HG02981 (cell line): Measurements from ENCODE around the gene ORC4.

Experiments used
- ATAC-seq: cut with Tn5 transposase; IDR thresholded peaks from one replicate; pipeline ENCODE4 v1.9.1; 2021; ENCODE audit warnings: mild to moderate bottlenecking, moderate library complexity; ENCODE audit not compliant: unreplicated experiment

The ORC4 gene

DNA sequence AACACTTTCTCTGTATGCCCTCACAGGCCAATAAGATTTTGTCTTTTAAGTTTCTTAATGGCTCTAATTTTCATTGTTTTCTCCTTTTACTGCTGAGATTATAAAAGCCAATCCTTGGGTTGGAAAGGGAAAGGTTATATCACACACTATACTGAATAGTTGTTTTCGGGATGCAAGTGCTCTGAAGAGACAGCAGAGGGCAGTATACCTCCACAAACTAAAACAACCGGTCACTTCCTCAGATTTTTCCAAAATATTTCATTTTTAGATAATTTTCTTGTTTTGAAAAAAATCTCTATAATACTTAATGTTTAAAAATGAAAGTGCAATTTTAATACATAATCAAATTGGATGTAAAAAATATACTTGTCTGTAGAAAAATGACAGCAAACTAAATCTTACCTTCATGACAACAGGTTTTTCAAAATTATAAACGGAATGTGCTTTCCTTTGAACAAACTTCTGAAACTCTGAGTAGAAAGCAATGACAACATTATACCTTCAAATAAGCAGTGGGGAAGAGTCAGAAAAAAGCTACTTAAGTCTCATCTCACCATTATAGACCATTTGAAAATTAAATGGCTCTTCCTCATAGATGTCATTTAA lies 82.7 kb downstream of the ORC4 start:
- ATAC-seq, result peak; percentile 77

DNA sequence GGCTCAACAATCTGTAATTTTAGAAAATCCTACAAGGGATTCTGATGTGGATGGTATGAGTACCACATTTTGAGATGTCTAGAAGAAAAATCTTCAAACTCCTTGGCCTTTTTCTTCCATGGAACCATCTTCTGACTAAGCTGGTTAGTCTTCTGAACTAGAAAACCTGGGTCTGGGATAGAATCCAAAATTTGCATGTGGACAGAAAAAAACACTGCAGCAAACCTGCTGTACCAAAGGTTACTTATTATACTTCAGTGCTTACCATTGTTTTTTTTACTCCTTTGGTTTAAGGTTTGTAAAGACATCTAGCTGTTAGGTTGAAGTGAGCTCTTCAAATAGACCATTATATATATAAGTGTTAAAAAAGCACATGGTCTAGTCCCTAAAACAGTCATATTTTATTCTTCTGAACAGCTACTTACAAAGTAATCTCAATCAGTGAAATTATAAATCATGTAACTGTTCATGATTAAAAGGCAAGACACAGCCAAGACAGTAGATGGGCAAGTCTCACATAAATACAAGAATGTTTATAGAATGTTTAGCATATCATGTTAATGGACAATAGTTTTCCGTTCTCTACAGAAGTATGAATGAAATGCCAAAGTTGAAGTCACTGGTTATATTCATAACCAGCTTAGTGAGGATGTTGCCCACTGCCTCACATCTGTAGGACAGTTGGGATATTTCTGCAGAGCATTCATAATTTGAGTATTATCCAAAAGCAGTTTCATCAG lies 85.5 kb downstream of the ORC4 start:
- ATAC-seq, result no peak

DNA sequence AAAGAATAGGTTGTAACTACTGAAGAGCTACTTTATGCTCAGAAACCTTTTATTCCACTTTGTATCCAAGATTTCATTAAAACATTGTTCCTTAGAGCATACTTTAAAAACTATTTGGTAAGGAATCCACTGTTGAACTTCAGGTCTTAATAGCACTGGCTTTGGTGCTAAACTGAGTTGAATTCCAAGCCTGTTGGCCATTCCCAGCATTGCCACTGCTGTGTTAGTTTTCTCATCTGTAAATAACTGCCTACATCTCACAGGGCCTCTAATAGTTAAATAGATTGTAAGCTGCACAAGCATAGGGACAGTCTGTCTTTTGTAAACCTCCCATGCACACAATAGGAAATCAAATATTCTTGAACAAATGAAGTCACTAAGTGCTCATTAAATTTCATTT lies 86.6 kb downstream of the ORC4 start:
- ATAC-seq, result no peak

DNA sequence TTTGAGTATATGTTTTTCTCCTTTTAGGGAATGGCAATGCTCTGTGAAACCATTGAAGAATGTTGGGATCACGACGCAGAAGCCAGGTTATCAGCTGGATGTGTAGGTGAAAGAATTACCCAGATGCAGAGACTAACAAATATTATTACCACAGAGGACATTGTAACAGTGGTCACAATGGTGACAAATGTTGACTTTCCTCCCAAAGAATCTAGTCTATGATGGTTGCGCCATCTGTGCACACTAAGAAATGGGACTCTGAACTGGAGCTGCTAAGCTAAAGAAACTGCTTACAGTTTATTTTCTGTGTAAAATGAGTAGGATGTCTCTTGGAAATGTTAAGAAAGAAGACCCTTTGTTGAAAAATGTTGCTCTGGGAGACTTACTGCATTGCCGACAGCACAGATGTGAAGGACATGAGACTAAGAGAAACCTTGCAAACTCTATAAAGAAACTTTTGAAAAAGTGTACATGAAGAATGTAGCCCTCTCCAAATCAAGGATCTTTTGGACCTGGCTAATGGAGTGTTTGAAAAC lies 93.4 kb downstream of the ORC4 start:
- no peak for ATAC-seq

DNA sequence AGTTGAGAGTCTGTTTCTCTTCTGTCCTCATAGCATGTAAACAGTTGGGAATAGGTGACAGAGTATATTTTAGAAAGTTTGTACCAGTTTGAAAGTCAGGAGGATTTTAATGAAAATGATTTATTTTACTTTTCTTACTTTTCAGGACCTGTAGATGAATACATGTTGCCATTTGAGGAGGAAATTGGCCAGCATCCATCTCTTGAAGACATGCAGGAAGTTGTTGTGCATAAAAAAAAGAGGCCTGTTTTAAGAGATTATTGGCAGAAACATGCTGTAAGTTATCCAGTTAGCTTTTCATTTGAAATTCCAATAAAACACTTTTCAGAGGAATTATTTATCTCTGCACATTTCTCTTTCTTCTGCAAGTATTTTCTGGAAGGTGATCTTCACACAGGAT lies 94.7 kb downstream of the ORC4 start:
- no peak for ATAC-seq

DNA sequence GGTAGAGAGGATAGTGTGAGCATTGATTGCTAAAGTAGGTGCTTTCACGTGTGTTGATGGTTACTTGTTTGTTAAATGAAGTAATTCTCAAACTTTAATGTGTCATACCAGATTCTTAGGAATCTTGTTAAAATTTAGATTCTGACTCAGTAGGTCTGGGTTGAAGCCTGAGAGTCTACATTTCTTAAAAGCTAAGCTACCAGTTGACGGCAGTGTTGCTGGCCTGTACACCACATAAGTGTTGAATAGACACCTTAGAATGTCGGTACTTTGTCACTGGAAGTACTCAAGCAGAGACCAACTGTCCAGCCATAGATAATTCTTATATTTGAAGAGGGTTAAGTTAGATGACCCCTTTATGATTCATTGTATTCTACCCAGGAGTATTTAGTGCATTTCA lies 95.9 kb downstream of the ORC4 start:
- no peak for ATAC-seq

DNA sequence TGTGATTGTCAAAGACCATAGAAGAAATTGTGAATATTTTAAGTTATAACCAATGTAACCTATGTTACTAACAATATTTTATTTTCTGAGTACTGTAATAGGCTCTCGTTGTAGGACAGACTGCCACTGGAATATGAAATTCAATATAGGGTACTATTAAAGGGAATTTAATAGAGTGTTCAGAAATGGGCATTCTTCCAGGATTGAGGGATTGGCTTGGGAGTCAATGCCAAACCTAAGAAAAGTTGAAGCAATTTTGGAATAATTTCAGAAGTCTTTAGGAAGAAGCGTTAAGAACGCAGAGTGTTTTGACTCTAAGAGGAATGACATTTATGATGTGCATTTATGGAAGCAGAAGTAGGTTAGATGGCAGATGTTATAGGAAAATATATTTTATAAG lies 96.7 kb downstream of the ORC4 start:
- ATAC-seq, result no peak

DNA sequence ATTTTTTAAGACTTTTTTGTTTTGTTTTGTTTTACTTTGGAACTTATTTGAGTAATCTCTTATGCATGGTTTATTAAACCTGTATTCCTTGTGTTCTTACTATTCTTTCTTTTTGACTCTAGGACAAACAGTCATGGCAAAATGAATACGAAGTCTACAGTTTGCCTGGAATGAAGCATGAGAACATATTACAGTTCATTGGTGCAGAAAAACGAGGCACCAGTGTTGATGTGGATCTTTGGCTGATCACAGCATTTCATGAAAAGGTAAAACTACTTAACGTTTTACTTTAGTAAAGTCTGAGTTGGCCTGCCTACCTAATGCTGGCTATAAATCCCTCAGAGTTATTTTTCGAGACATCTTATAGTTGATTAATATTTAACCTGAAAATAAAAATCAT lies 103.4 kb downstream of the ORC4 start:
- no peak for ATAC-seq

DNA sequence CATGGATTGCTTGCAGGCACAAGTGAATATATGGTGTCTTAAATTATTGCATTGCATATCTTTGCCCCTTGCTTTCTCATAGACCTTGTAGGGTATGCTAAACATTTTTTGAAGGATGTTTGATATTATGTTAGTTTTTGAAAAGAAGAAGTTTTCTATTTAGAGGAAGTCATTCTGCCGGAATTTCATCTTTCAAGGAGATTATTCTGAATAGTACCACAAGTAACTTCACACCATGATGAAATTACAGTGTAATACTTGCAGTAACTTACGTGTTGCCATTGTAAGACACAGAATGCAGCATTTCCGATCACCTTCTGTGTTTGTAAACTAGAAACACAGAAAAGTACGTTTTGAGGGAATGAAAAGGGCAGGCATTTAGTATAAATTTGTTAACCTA lies 103.8 kb downstream of the ORC4 start:
- ATAC-seq, result no peak

DNA sequence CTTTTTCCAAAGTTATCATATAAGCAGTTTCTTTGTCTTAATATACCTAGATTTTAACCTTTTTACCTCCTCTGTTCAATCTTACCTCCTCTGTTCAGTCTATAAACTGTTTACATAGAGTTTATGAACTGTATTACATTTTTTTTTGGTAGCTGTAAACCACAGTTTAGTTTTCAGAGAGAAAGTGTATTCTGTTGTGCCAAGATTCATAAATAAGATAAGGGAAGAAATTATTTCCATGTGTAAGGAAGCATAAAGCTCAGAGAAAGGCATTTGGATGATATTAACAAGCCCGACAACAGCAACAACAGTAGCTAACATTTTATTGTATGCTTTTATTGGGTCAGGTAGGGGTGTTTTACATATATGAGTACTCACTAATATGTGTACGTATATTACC lies 104.5 kb downstream of the ORC4 start:
- no peak for ATAC-seq

DNA sequence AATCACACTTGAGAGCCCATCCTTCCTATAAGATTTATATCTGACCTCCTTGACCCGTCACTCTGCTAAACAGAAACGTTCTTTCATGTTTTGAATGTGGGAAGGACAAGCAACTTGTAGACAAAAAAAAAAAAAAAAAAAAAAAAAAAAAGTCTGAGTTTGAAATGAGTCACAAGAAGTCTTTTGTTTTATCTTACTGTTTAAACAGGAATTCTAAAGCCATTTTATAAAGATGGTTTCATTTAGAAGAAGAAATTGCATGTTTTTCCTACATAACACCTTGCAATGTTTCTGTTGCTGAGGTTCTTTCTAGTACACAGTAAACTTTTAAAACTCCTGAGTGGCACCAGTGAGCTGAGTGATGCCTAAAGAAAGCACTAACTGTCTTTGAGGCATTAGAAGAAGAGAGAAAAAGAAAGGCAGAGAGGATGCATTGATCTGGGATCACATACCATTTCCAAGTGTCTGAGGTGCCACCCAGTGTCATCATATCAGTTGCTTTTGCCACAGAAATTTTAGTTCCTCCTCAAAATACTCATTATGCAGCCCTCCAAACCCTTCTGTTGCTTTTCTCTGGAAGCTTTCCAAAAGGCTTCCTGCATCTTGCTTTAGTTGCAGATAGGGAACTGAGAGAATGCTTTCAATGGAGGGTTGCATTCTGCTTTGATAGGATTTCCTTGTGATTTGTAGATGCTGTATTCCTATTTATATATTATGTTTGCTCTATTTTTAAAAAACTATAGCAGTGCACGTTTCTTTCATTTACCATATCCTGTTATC lies 106.6 kb downstream of the ORC4 start:
- ATAC-seq, result no peak

DNA sequence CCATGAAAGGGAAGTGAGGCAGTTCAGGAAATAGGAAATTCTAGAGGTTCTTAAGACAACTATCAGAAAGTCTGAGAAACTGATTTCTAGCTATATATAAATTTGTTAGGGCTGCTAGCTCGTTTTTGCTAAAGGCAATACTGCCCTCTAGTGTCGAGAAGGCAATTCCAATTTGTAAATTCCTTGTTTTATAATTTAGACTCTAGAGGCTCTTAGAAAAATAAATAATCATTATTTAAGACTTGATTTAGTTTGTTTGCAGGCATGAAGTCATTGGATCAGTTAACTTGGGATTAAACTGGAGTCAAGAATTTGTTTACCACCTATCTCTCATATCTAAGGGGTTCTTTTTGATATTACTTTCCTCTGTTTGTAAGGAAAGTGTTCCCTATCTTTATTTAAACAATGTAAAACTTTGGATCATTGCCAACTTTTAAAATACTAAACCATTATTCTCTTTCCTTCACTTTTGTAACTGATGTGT lies 109.5 kb downstream of the ORC4 start:
- no peak for ATAC-seq

DNA sequence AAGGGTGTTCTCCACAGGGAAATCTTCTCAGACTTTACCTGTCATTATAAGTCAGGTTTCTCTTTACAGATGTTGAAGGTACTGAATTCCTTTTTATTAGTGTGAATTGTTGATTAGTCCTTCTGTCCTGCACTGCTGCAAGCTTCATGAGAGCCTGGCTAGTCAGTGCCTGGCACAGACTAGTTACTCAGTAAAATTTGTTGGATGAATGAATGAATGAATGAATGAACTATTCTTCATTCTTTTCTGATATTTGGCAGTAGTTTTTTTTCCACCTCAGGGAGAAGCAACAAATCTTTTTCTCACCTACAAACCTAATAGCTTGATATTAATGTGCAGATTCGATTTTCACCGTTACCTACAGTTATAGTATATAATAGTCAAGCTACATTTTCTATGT lies 111.4 kb downstream of the ORC4 start:
- no peak for ATAC-seq

DNA sequence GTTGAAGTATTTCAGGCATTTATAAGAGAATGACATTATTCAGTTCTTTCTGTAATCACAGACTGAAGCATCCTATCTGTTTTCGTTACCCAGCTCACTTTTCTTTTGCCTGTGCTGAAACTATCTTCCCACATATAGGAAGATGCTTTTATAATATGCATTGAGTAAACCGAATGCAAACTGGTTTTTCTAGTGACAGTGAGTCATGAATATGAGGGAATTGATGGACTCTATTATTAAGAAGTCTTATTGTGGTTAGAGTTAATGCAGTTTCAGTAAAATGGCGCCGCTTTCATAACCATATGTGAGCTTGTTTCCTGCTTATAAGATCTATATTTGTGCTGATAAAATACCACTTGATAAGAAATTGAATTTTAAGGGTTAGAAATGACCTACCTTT lies 116.5 kb downstream of the ORC4 start:
- ATAC-seq, result no peak

DNA sequence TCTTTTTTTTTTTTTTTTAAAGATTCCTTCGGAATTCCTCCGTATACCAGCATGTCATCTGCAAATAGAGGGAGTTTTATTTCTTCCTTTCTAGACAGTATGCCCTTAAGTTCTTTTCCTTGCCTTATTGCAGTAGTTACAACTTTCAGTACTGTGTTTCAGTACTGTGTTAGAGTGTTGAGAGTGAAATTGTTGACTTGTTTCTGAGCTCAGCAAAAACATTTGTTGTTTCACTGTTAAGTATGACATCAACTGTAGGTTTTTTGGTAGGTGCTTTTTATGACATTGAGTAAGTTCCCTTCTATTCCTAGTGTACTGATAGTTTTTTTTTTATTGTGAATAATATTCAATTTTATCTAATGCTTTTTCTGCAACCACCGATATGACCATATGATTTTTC lies 131.9 kb downstream of the ORC4 start:
- no peak for ATAC-seq

DNA sequence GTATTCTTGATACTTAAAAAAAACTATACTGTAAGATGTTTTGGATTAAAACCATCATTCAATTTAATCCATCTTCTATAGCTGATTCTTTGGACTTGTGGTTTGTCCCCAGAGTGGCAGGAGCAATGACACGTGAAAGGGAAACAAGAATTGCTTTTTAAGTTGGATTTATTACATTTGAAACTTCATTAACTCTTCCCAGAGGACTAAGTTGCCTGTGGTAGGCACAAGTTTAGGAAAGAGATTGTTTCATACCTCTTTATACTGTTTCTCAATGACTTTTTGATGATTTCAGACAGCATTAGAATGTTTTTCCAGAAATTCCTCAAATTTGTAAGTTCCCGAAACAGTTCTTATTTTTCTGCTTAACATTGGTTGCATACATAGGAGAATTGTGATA lies 134.4 kb downstream of the ORC4 start:
- no peak for ATAC-seq

DNA sequence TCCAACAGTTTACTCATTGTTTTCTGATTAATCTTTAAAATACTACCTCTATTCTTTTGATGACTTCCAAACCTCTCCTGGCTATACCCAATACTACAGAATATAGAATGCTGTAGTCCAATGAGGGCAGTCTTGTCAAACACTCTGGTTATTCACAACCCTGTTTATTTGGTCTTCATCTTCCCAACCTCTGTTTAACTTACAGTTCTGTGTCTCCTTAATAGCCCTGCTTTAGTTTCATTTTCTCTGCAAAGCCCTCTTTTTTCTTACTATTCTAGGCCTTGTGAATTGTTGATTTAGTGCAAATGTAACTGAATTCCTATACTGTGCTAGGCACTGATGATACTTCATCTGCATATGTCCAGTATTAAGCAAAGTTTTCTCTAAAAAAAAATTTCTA lies 135.7 kb downstream of the ORC4 start:
- no peak for ATAC-seq

DNA sequence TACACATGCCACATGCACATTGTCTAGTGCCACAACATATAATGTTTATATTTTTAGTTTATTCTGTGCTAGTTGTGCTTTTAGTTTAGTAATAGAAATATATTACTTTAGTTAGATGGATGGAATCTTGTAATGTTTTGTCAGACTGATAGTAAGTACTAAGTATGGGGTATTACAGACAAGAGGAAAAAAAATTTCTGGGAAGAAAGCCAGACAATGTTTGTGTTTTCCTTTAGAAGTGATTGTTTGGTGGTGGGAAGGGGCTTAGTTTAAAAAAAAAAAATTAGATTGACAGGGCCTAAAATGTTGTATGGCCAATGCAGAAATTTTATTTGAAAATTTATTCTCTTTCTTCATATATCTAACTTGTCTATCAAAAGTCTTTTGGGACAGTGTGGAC lies 137.9 kb downstream of the ORC4 start:
- ATAC-seq, result no peak
